CD8-positive, alpha-beta memory T cell (primary cell): ENCODE results near the gene EVA1A. TPM values are rescaled to one million over a fixed set of nuclear protein-coding genes. Genes with fewer than 3 reads are reported as not detected.

Source experiments
- CTCF ChIA-PET: fragments of 350-600 bp; sonication (Branson Sonifier 250); formaldehyde crosslinking; loops from one replicate; lab custom pipeline; 2021; ENCODE audit warnings: antibody characterized with exemption; lab: Charles Lee
- POLR2A ChIA-PET: fragments of 350-600 bp; sonication (Branson Sonifier 250); formaldehyde crosslinking; loops from one replicate; lab custom pipeline; 2021; ENCODE audit warnings: antibody characterized with exemption; lab: Charles Lee
- DNase-seq, 5 donors: peaks; one replicate each; pipeline versions ENCODE4 v3.0.0 to v3.0.0-alpha.2; 2020 to 2022; ENCODE audit warnings: mixed read lengths in 1 of 5
- H3K27ac ChIP-seq: one replicate; pipeline ENCODE4 v1.7.0; 2013; ENCODE audit warnings: low read depth, mild to moderate bottlenecking, low read length, moderate library complexity
- H3K27me3 ChIP-seq: 2 replicates; pipeline ENCODE4 v1.7.0; 2013; ENCODE audit warnings: low read length, mild to moderate bottlenecking; ENCODE audit not compliant: insufficient read depth, poor library complexity, severe bottlenecking
- H3K36me3 ChIP-seq: 2 replicates; pipeline ENCODE4 v1.7.0; 2013; ENCODE audit warnings: mild to moderate bottlenecking, low read length, moderate library complexity; ENCODE audit not compliant: insufficient read depth
- H3K4me1 ChIP-seq: 2 replicates; pipeline ENCODE4 v1.7.0; 2013; ENCODE audit warnings: mild to moderate bottlenecking, low read length, moderate library complexity; ENCODE audit not compliant: insufficient read depth
- H3K4me3 ChIP-seq: 2 replicates; pipeline ENCODE4 v1.7.0; 2013; ENCODE audit warnings: mild to moderate bottlenecking, low read length
- H3K9me3 ChIP-seq: 2 replicates; pipeline ENCODE4 v1.7.0; 2013; ENCODE audit warnings: mild to moderate bottlenecking, low read length
- H3K27ac Mint-ChIP-seq, 8 donors: one replicate each; pipeline ENCODE4 v1.8.0; 2020 to 2021; ENCODE audit warnings: mixed read lengths in 8 of 8, mild to moderate bottlenecking in 6 of 8, inconsistent platforms in 3 of 8, moderate library complexity in 3 of 8
- H3K27me3 Mint-ChIP-seq, 2 donors: one replicate each; pipeline ENCODE4 v1.8.0; 2020 to 2021; ENCODE audit warnings: mixed read lengths in 2 of 2, mild to moderate bottlenecking in 1 of 2, moderate library complexity in 1 of 2
- H3K36me3 Mint-ChIP-seq, 3 donors: one replicate each; pipeline ENCODE4 v1.8.0; 2020 to 2021; ENCODE audit warnings: mixed read lengths in 3 of 3, inconsistent platforms in 1 of 3, mild to moderate bottlenecking in 1 of 3
- H3K4me1 Mint-ChIP-seq, 3 donors: one replicate each; pipeline ENCODE4 v1.8.0; 2020 to 2021; ENCODE audit warnings: mixed read lengths in 3 of 3, inconsistent platforms in 1 of 3, mild to moderate bottlenecking in 1 of 3
- H3K4me3 Mint-ChIP-seq, 7 donors: one replicate each; pipeline ENCODE4 v1.8.0; 2020 to 2021; ENCODE audit warnings: mixed read lengths in 7 of 7, mild to moderate bottlenecking in 6 of 7, moderate library complexity in 4 of 7, inconsistent platforms in 2 of 7
- H3K9me3 Mint-ChIP-seq, 5 donors: one replicate each; pipeline ENCODE4 v1.8.0; 2020 to 2022; ENCODE audit warnings: mixed read lengths in 5 of 5, mild to moderate bottlenecking in 3 of 5, moderate library complexity in 2 of 5, inconsistent platforms in 1 of 5
- polyA plus RNA-seq: library from polyadenylated mRNA; unstranded; fragments of 300-500 nt; fragmentation: Illumina TruSeq; gene quantifications from one replicate; pipeline ENCODE4 v1.2.3, GENCODE V29; 2021
- total RNA-seq, 2 experiments: library from RNA; stranded (reverse); gene quantifications; one replicate each; pipeline ENCODE4 v1.2.3, GENCODE V29; 2021

Gene EVA1A
- total and polyA plus RNA-seq, 3 experiments from 2014 or later = not detected

GRCh38 chr2:75525434-75526310 lies 35.1 kb downstream of the EVA1A start:
- peaks cover 9 to 13% of the 10 kb centered on the region in 2 donors for H3K27me3 Mint-ChIP-seq
- no peak overlapping the region for H3K27ac ChIP-seq
- ChIA-PET CTCF (no interaction called here), POLR2A (no interaction called here)
- no peaks in the 10 kb centered on the region for H3K36me3 Mint-ChIP-seq
- no peak overlapping the region for H3K4me3 ChIP-seq
- H3K4me3 Mint-ChIP-seq = no peak overlapping the region
- H3K36me3 ChIP-seq = no peaks in the 10 kb centered on the region
- H3K27me3 ChIP-seq = no peaks in the 10 kb centered on the region
- no peak overlapping the region for H3K27ac Mint-ChIP-seq
- peaks cover 0 to 2% (median 0%) of the 10 kb centered on the region in 5 donors for H3K9me3 Mint-ChIP-seq
- no peak for DNase-seq
- no peaks in the 10 kb centered on the region for H3K4me1 Mint-ChIP-seq
- H3K9me3 ChIP-seq = no peaks in the 10 kb centered on the region
- H3K4me1 ChIP-seq = no peaks in the 10 kb centered on the region

GRCh38 chr2:75524276-75524911 lies 36.3 kb downstream of the EVA1A start:
- no peaks in the 10 kb centered on the region for H3K9me3 ChIP-seq
- no peaks in the 10 kb centered on the region for H3K27me3 ChIP-seq
- Mint-ChIP-seq H3K36me3 (no peaks in the 10 kb centered on the region), H3K4me3 (no peak overlapping the region), H3K27me3 (peaks cover 9 to 18% of the 10 kb centered on the region in 2 donors), H3K4me1 (no peaks in the 10 kb centered on the region), H3K27ac (no peak overlapping the region), H3K9me3 (peaks cover 0 to 2% (median 0%) of the 10 kb centered on the region in 5 donors)
- ChIA-PET CTCF (no interaction called here), POLR2A (no interaction called here)
- no peak overlapping the region for H3K27ac ChIP-seq
- H3K36me3 ChIP-seq = no peaks in the 10 kb centered on the region
- H3K4me1 ChIP-seq = no peaks in the 10 kb centered on the region
- no peak for DNase-seq
- no peak overlapping the region for H3K4me3 ChIP-seq

- H3K4me3 ChIP-seq = no peak overlapping the region
- H3K4me3 Mint-ChIP-seq = no peak overlapping the region
- no peak overlapping the region for H3K27ac ChIP-seq
- no peaks in the 10 kb centered on the region for H3K4me1 ChIP-seq
- H3K27me3 Mint-ChIP-seq = peaks cover 5 to 17% of the 10 kb centered on the region in 2 donors
- ChIA-PET CTCF (no interaction called here), POLR2A (no interaction called here)
- H3K9me3 Mint-ChIP-seq = peaks cover 0 to 2% (median 0%) of the 10 kb centered on the region in 5 donors
- H3K27me3 ChIP-seq = no peaks in the 10 kb centered on the region
- DNase-seq = no peak
- no peaks in the 10 kb centered on the region for H3K4me1 Mint-ChIP-seq
- H3K36me3 ChIP-seq = no peaks in the 10 kb centered on the region
- H3K36me3 Mint-ChIP-seq = no peaks in the 10 kb centered on the region
- no peaks in the 10 kb centered on the region for H3K9me3 ChIP-seq
- H3K27ac Mint-ChIP-seq = no peak overlapping the region
Observed at GRCh38 chr2:75523313-75524275, 37.1 kb downstream of the EVA1A start.

GRCh38 chr2:75522543-75523312 lies 38.0 kb downstream of the EVA1A start:
- Histone ChIP-seq H3K27me3 (no peaks in the 10 kb centered on the region), H3K9me3 (no peaks in the 10 kb centered on the region), H3K4me1 (no peaks in the 10 kb centered on the region), H3K36me3 (no peaks in the 10 kb centered on the region), H3K4me3 (no peak overlapping the region), H3K27ac (no peak overlapping the region)
- Mint-ChIP-seq H3K4me1 (no peaks in the 10 kb centered on the region), H3K27me3 (peaks cover 5 to 17% of the 10 kb centered on the region in 2 donors), H3K9me3 (peaks cover 0 to 2% (median 0%) of the 10 kb centered on the region in 5 donors), H3K4me3 (no peak overlapping the region), H3K36me3 (no peaks in the 10 kb centered on the region), H3K27ac (no peak overlapping the region)
- ChIA-PET CTCF (no interaction called here), POLR2A (no interaction called here)
- DNase-seq = no peak

GRCh38 chr2:75521225-75521872 lies 39.4 kb downstream of the EVA1A start:
- Mint-ChIP-seq H3K4me1 (no peaks in the 10 kb centered on the region), H3K36me3 (no peaks in the 10 kb centered on the region), H3K4me3 (no peak overlapping the region), H3K27me3 (peaks cover 5 to 11% of the 10 kb centered on the region in 2 donors), H3K27ac (no peak overlapping the region), H3K9me3 (peaks cover 0 to under 1% (median 0%) of the 10 kb centered on the region in 5 donors)
- ChIA-PET CTCF (no interaction called here), POLR2A (no interaction called here)
- H3K27me3 ChIP-seq = no peaks in the 10 kb centered on the region
- no peak overlapping the region for H3K27ac ChIP-seq
- no peaks in the 10 kb centered on the region for H3K9me3 ChIP-seq
- no peaks in the 10 kb centered on the region for H3K4me1 ChIP-seq
- no peak overlapping the region for H3K4me3 ChIP-seq
- no peak for DNase-seq
- no peaks in the 10 kb centered on the region for H3K36me3 ChIP-seq

GRCh38 chr2:75519843-75520242 lies 40.9 kb downstream of the EVA1A start:
- Histone ChIP-seq H3K36me3 (no peaks in the 10 kb centered on the region), H3K4me1 (no peaks in the 10 kb centered on the region), H3K9me3 (no peaks in the 10 kb centered on the region), H3K4me3 (no peak overlapping the region), H3K27me3 (no peaks in the 10 kb centered on the region), H3K27ac (no peak overlapping the region)
- Mint-ChIP-seq H3K9me3 (no peaks in the 10 kb centered on the region), H3K27ac (no peak overlapping the region), H3K27me3 (peaks cover 5 to 13% of the 10 kb centered on the region in 2 donors), H3K36me3 (no peaks in the 10 kb centered on the region), H3K4me1 (no peaks in the 10 kb centered on the region), H3K4me3 (no peak overlapping the region)
- CTCF ChIA-PET = no interaction called here
- no peak for DNase-seq
- POLR2A ChIA-PET = no interaction called here
